HUES48 (cell line): Measurements from ENCODE around the gene FBP1.

Source experiments
- H3K27ac ChIP-seq: one replicate; pipeline ENCODE4 v1.7.0; 2013; ENCODE audit warnings: low read depth, low read length, inconsistent platforms
- H3K27me3 ChIP-seq: 2 replicates; pipeline ENCODE4 v1.6.1; 2013; ENCODE audit warnings: mild to moderate bottlenecking, low read length; ENCODE audit not compliant: control insufficient read depth, insufficient read depth
- H3K36me3 ChIP-seq: 2 replicates; pipeline ENCODE4 v1.6.1; 2013; ENCODE audit warnings: low read length; ENCODE audit not compliant: control insufficient read depth, insufficient read depth
- H3K4me1 ChIP-seq: 2 replicates; pipeline ENCODE4 v1.6.1; 2013; ENCODE audit warnings: mild to moderate bottlenecking, low read length; ENCODE audit not compliant: control insufficient read depth, insufficient read depth
- H3K4me3 ChIP-seq: 2 replicates; pipeline ENCODE4 v1.5.1; 2013; ENCODE audit warnings: mild to moderate bottlenecking, low read depth, low read length
- H3K9ac ChIP-seq: 2 replicates; pipeline ENCODE4 v1.6.1; 2013; ENCODE audit warnings: mild to moderate bottlenecking, low read depth, low read length, moderate library complexity
- H3K9me3 ChIP-seq: 2 replicates; pipeline ENCODE4 v1.6.1; 2013; ENCODE audit warnings: low read length; ENCODE audit not compliant: control insufficient read depth, insufficient read depth

FBP1 gene

GRCh38 chr9:94639061-94639998 lies at the start of gene FBP1:
Gene FBP1, minus strand, starts transcription at chr9:94639518. Its CDS starts 208 bp downstream, at chr9:94639310.
- H3K36me3 ChIP-seq = no peaks in the 10 kb centered on the region
- H3K27me3 ChIP-seq = peaks cover 74% of the 10 kb centered on the region
- H3K9ac ChIP-seq = peak within 1 kb of the TSS; percentile 29; the same call in 1 of the 2 replicates
- H3K9me3 ChIP-seq = no peaks in the 10 kb centered on the region
- H3K27ac ChIP-seq = peak within 1 kb of the TSS; percentile 77
- peak within 1 kb of the TSS; percentile 54 for H3K4me3 ChIP-seq
- H3K4me1 ChIP-seq = peaks cover 7% of the 10 kb centered on the region; the same call in 1 of the 2 replicates

- Histone ChIP-seq H3K4me3 (no peak overlapping the region), H3K9me3 (no peaks in the 10 kb centered on the region), H3K4me1 (no peaks in the 10 kb centered on the region), H3K27ac (no peak overlapping the region), H3K27me3 (no peaks in the 10 kb centered on the region), H3K9ac (no peak overlapping the region), H3K36me3 (no peaks in the 10 kb centered on the region)
Measured at GRCh38 chr9:94687451-94687850, 48.1 kb upstream of the FBP1 start.

GRCh38 chr9:94685359-94685758 lies 46.0 kb upstream of the FBP1 start:
- Histone ChIP-seq H3K4me3 (no peak overlapping the region), H3K4me1 (no peaks in the 10 kb centered on the region), H3K9ac (no peak overlapping the region), H3K36me3 (no peaks in the 10 kb centered on the region), H3K27me3 (no peaks in the 10 kb centered on the region), H3K9me3 (no peaks in the 10 kb centered on the region), H3K27ac (no peak overlapping the region)

- Histone ChIP-seq H3K4me3 (no peak overlapping the region), H3K9ac (no peak overlapping the region), H3K9me3 (no peaks in the 10 kb centered on the region), H3K27ac (no peak overlapping the region), H3K27me3 (no peaks in the 10 kb centered on the region), H3K4me1 (peaks cover 4% of the 10 kb centered on the region; the same call in 1 of the 2 replicates), H3K36me3 (no peaks in the 10 kb centered on the region)
Measured at GRCh38 chr9:94681508-94681907, 42.2 kb upstream of the FBP1 start.

GRCh38 chr9:94680621-94681020 lies 41.3 kb upstream of the FBP1 start:
- peaks cover 4% of the 10 kb centered on the region; the same call in 1 of the 2 replicates for H3K4me1 ChIP-seq
- no peaks in the 10 kb centered on the region for H3K9me3 ChIP-seq
- no peak overlapping the region for H3K4me3 ChIP-seq
- no peak overlapping the region for H3K9ac ChIP-seq
- H3K27ac ChIP-seq = no peak overlapping the region
- no peaks in the 10 kb centered on the region for H3K36me3 ChIP-seq
- no peaks in the 10 kb centered on the region for H3K27me3 ChIP-seq

GRCh38 chr9:94680020-94680419 lies 40.7 kb upstream of the FBP1 start:
- peaks cover 4% of the 10 kb centered on the region; the same call in 1 of the 2 replicates for H3K4me1 ChIP-seq
- no peak overlapping the region for H3K4me3 ChIP-seq
- no peaks in the 10 kb centered on the region for H3K9me3 ChIP-seq
- H3K9ac ChIP-seq = no peak overlapping the region
- H3K27me3 ChIP-seq = no peaks in the 10 kb centered on the region
- no peaks in the 10 kb centered on the region for H3K36me3 ChIP-seq
- H3K27ac ChIP-seq = no peak overlapping the region

- Histone ChIP-seq H3K27ac (no peak overlapping the region), H3K4me3 (no peak overlapping the region), H3K9me3 (no peaks in the 10 kb centered on the region), H3K4me1 (peaks cover 4% of the 10 kb centered on the region; the same call in 1 of the 2 replicates), H3K9ac (no peak overlapping the region), H3K27me3 (no peaks in the 10 kb centered on the region), H3K36me3 (no peaks in the 10 kb centered on the region)
Measured at GRCh38 chr9:94679587-94679986, 40.3 kb upstream of the FBP1 start.

GRCh38 chr9:94677929-94678328 lies 38.6 kb upstream of the FBP1 start:
- no peaks in the 10 kb centered on the region for H3K36me3 ChIP-seq
- H3K4me3 ChIP-seq = no peak overlapping the region
- H3K27ac ChIP-seq = no peak overlapping the region
- no peak overlapping the region for H3K9ac ChIP-seq
- H3K9me3 ChIP-seq = no peaks in the 10 kb centered on the region
- H3K4me1 ChIP-seq = peaks cover 4% of the 10 kb centered on the region; the same call in 1 of the 2 replicates
- H3K27me3 ChIP-seq = no peaks in the 10 kb centered on the region

GRCh38 chr9:94676446-94677131 lies 37.3 kb upstream of the FBP1 start:
- no peak overlapping the region for H3K4me3 ChIP-seq
- no peak overlapping the region for H3K27ac ChIP-seq
- peaks cover 4% of the 10 kb centered on the region; the same call in 1 of the 2 replicates for H3K4me1 ChIP-seq
- H3K27me3 ChIP-seq = no peaks in the 10 kb centered on the region
- H3K9me3 ChIP-seq = no peaks in the 10 kb centered on the region
- no peak overlapping the region for H3K9ac ChIP-seq
- H3K36me3 ChIP-seq = no peaks in the 10 kb centered on the region

GRCh38 chr9:94675008-94675881 lies 35.9 kb upstream of the FBP1 start:
- Histone ChIP-seq H3K9me3 (no peaks in the 10 kb centered on the region), H3K36me3 (no peaks in the 10 kb centered on the region), H3K9ac (no peak overlapping the region), H3K27me3 (no peaks in the 10 kb centered on the region), H3K27ac (no peak overlapping the region), H3K4me3 (no peak overlapping the region), H3K4me1 (peaks cover 4% of the 10 kb centered on the region; the same call in 1 of the 2 replicates)
